ENCODE data around the gene TMEM167A. TPM values are rescaled to one million over a fixed set of nuclear protein-coding genes. Genes with fewer than 3 reads are reported as not detected.

Gene TMEM167A
- total RNA-seq, 1 donor from 2014 or later: 40.2 TPM

DNA sequence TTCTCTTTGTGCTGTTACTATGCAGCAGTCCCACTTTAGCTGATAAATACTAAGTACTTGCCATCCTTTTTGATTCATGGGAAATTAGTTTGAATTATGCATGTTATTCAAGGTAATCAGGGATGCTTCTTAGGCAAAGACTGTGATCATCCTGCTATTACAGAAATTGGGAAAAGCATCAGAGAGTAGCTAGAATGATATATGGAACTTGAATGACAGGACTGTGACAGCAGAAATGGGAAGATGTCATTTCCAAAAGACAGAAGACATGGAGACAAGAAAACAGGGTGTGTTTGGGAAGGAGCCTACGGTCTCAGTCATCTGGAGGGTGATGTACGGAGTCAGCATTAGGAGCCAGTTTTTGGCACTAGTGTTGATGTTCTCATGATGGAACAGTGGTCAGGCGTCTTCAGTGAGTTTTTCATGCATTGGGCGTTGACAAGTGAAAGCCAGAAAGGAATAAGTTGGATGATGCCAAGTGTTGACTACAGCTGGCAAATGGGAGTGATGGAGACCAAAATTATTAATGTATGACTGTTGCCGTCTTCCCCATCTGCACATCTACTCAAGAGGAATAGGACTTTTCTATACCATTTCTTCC, 70.4 kb downstream of the TMEM167A start:
- H3K27me3 ChIP-seq (ENCODE audit: control insufficient read depth, insufficient read depth, low read length): no peaks in the 10 kb centered on the region
- TF ChIP-seq CTCF (IDR thresholded peaks at IDR 0.05; ENCODE audit: insufficient read depth, low read length, poor library complexity, severe bottlenecking): no peak
- no peaks in the 10 kb centered on the region for H3K36me3 ChIP-seq (ENCODE audit: control insufficient read depth, insufficient read depth, low read length)
- no peak overlapping the region for H3K4me3 ChIP-seq (ENCODE audit: low read depth, low read length)
- no peak for DNase-seq (ENCODE audit: low read depth)

- H3K4me3 ChIP-seq (ENCODE audit: low read depth, low read length): no peak overlapping the region
- no peak for DNase-seq (ENCODE audit: low read depth)
- no peaks in the 10 kb centered on the region for H3K36me3 ChIP-seq (ENCODE audit: control insufficient read depth, insufficient read depth, low read length)
- TF ChIP-seq CTCF (IDR thresholded peaks at IDR 0.05; ENCODE audit: insufficient read depth, low read length, poor library complexity, severe bottlenecking): no peak
- no peaks in the 10 kb centered on the region for H3K27me3 ChIP-seq (ENCODE audit: control insufficient read depth, insufficient read depth, low read length)
These were observed 73.4 kb downstream of the TMEM167A start for GRCh38 chr5:83003791-83004190.

Other genes with a start within 250 kb of the TMEM167A start
- 7.6 and 7.8 TPM in 2 replicates for gene XRCC4, start 153 bp upstream of the TMEM167A start, total RNA-seq